Effector CD8-positive, alpha-beta T cell (primary cell): ENCODE measurements around the gene MAF.

Experiments used
- DNase-seq: peaks from one replicate; lab custom pipeline; 2025; lab: John Stamatoyannopoulos, UW

Gene MAF

GRCh38 chr16:79589601-79590102, 10.9 kb downstream of the MAF start:
- DNase-seq: no peak

- no peak for DNase-seq
Measured at GRCh38 chr16:79587897-79588296, 12.6 kb downstream of the MAF start.

- no peak for DNase-seq
Measured at GRCh38 chr16:79587296-79587695, 13.2 kb downstream of the MAF start.

DNA sequence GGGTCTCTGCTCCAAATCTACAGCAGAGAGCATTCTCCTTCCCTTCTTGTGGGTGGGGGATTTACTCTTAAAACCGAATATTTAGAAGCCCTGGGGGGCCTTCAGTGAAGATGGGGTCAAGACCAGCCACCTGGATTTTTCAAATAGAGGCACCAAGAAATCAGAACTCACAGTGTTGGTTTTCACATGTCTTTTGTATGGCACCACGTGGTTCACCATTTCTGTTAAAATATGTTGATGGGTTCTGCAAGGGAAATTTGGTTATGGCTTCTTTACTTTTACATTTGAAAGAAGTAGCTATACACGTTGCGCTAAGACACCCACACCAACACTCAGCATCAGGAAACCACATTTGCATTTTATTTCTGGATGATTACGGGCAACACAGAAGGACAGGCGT, 17.7 kb downstream of the MAF start:
- no peak for DNase-seq

GRCh38 chr16:79580453-79581191, 19.9 kb downstream of the MAF start:
- no peak for DNase-seq

GRCh38 chr16:79576602-79577001, 23.9 kb downstream of the MAF start:
- no peak for DNase-seq

DNA sequence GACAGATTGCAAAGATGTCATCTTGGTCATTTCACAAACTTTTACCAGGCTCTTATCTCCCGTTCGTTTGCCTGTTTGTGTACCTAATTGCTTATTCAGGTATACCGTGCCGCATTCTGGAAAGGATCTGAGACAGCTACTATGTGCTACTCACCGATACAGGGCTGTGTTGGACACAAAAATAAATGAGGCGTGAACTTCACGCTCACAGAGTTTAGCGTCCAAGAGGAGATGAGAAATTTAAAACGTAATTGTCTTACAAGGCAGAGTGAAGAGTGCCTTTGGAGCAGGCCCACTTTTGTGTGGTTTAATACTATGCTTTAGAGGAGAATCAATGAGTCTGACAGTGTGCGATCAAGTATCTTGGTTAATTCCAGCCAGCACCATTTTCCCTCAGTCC, 26.7 kb downstream of the MAF start:
- no peak for DNase-seq

- DNase-seq: no peak
Measured at GRCh38 chr16:79573071-79573470, 27.5 kb downstream of the MAF start.

- DNase-seq: no peak
Measured at GRCh38 chr16:79571903-79572535, 28.5 kb downstream of the MAF start.

GRCh38 chr16:79571065-79571902, 29.3 kb downstream of the MAF start:
- no peak for DNase-seq

- DNase-seq: no peak
Measured at GRCh38 chr16:79564671-79565107, 35.8 kb downstream of the MAF start.

DNA sequence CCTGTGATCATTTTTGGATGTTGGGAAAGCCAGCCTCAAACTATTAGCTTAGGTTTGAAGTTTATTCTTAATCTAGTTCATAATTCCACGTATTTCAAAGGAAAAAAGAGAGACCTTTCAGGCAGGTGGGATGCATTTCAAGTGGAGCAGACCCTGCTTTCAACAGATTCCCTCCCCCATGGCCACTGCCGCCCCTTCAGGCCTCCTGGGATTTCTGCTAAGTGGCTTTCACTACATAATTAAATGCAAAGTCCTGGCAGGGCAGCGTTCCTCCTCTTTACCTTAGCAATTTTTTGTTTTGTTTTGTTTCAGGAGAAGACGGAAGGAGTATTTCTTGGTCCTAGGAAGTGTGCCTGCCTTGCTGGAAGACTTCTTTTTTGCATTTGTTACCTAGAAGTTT, 36.6 kb downstream of the MAF start:
- DNase-seq: no peak

DNA sequence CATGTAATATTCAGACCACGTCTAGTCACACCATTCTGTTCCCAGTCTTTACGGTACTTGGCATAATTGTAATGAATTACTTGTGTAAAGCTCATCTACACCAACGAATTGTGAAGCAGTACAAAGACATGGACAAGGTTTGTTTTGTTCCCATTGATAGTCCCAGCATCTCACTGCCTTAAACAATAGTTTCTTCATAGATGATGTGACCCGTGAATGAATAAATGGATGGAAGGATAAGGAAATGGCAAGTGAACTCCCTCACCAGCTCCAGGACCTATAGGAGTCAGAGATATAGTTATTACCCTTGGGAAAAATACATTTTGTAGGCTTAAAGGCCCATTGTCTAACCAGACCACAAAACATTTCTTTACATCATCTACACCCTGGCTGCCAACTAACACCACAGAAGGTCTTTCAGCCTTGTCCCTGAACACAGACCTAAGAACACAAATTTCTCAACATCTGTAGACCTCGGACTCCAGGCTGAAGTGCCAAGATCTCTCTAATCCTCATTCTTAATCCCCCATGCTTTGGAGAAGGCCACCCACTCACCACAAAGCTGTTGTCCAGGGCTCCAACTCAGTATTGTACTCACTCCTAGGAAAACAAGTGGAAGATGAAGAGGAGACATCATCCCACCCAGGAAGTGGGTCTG, 38.2 kb downstream of the MAF start:
- no peak for DNase-seq

- DNase-seq: no peak
Measured at GRCh38 chr16:79561729-79562128, 38.8 kb downstream of the MAF start.

- no peak for DNase-seq
Measured at GRCh38 chr16:79560923-79561322, 39.6 kb downstream of the MAF start.

GRCh38 chr16:79560318-79560717, 40.2 kb downstream of the MAF start:
- no peak for DNase-seq

DNA sequence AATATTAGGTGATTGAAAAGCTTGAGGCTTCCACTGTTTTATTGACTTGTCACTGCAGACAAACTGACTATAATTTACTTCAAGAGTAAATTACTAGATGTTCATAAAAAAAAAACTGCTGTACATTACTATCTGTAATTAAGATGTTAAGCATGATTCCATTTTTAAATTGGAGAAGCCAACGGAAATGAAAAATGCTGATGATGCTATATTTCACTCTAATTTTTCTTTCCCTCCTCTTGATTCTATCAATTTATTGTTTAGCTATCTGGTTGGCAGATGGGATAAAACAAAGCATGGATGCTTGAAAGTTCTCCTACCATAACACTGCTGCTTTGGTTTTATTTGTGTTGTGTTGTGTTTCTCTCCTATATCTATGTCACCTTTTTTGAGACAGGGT, 41.0 kb downstream of the MAF start:
- DNase-seq: no peak

GRCh38 chr16:79557421-79557820, 43.1 kb downstream of the MAF start:
- no peak for DNase-seq

- no peak for DNase-seq
Measured at GRCh38 chr16:79554912-79555311, 45.6 kb downstream of the MAF start.

DNA sequence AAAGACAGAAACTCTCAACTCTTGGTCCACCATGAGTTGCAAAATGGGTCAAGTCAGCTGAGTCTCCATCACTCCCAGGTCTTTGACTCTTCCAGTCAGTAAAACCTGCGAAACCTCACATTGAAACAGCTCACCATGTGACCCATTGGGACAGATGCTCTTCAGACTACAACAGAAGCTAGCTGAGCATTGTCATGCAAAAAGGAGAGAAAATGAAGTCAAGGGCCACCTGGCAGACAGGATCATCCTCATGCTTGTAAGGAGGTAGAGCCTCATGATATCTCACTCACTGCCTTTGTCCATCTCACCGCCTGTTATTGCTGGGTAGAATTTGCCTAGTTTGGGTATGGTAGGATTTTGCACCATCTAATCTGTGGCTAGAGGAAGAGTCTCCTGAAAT, 50.2 kb downstream of the MAF start:
- DNase-seq: no peak

DNA sequence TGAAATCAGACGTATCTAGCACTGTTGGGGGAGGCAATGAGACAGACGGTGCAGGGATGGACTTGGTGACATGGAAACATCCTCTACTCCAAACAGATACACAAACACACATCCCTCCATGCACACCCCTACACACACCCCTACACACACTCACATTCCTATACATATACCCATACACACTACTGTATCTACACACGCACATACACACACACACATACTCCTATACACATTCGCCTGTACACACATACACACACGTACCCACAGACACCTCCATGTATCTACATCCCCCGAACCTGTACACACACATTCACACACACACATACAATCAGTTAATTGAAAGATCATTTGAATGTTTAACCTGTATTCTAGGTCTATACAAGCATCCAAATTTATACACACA, 53.5 kb downstream of the MAF start:
- DNase-seq: no peak
